CD4-positive, alpha-beta T cell treated with Interleukin-4 for 1 hour (primary cell): ENCODE measurements around the gene APOB.

Source experiments
- DNase-seq, 2 donors: peaks; one replicate each; pipeline ENCODE4 v3.0.0-alpha.2; 2020 to 2022

The APOB gene

GRCh38 chr2:21001988-21002813 lies 41.7 kb downstream of the APOB start:
- DNase-seq, result no peak

- DNase-seq, result no peak
Observed at GRCh38 chr2:21001225-21001946, 42.5 kb downstream of the APOB start.

GRCh38 chr2:20999906-21000645 lies 43.8 kb downstream of the APOB start:
- no peak for DNase-seq

- DNase-seq, result no peak
Observed at GRCh38 chr2:20998972-20999905, 44.6 kb downstream of the APOB start.

GRCh38 chr2:20997953-20998722 lies 45.7 kb downstream of the APOB start:
- DNase-seq, result no peak

- no peak for DNase-seq
Observed at GRCh38 chr2:20994130-20994529, 49.7 kb downstream of the APOB start.

GRCh38 chr2:20992201-20992711 lies 51.6 kb downstream of the APOB start:
- no peak for DNase-seq

- no peak for DNase-seq
Observed at GRCh38 chr2:20990442-20991430, 53.1 kb downstream of the APOB start.

GRCh38 chr2:20989404-20989803 lies 54.5 kb downstream of the APOB start:
- DNase-seq, result no peak

GRCh38 chr2:20988905-20989304 lies 55.0 kb downstream of the APOB start:
- DNase-seq, result no peak

- DNase-seq, result no peak
Observed at GRCh38 chr2:20986024-20986939, 57.6 kb downstream of the APOB start.

- DNase-seq, result no peak
Observed at GRCh38 chr2:20985062-20985461, 58.8 kb downstream of the APOB start.

GRCh38 chr2:20984408-20984807 lies 59.5 kb downstream of the APOB start:
- DNase-seq, result no peak

- no peak for DNase-seq
Observed at GRCh38 chr2:20983844-20984243, 60.0 kb downstream of the APOB start.

- no peak for DNase-seq
Observed at GRCh38 chr2:20982861-20983260, 61.0 kb downstream of the APOB start.

GRCh38 chr2:20977520-20978180 lies 66.2 kb downstream of the APOB start:
- no peak for DNase-seq

GRCh38 chr2:20976527-20976926 lies 67.3 kb downstream of the APOB start:
- DNase-seq, result no peak

- DNase-seq, result no peak
Observed at GRCh38 chr2:20972792-20973565, 70.9 kb downstream of the APOB start.
